H7 (cell line): ENCODE measurements around the gene TMEM219. TPM values are rescaled to one million over a fixed set of nuclear protein-coding genes. Genes with fewer than 3 reads are reported as not detected.
"Not testable (repeated sequence)": the region's sequence is repeated elsewhere in the genome, so short reads cannot be mapped to it uniquely, and the experiment has no call there.

Experiments used
- DNase-seq: peaks from one replicate; pipeline ENCODE4 v3.0.0; 2012
- H3K27me3 ChIP-seq: 2 replicates; pipeline ENCODE4 v1.6.0; 2011; ENCODE audit warnings: mild to moderate bottlenecking, low read length; ENCODE audit not compliant: control insufficient read depth, insufficient read depth
- H3K36me3 ChIP-seq: replicated peaks from 2 replicates; pipeline ENCODE4 v1.5.1; 2011; ENCODE audit warnings: low read length; ENCODE audit not compliant: control insufficient read depth, insufficient read depth
- H3K4me3 ChIP-seq: 2 replicates; pipeline ENCODE4 v1.5.1; 2011; ENCODE audit warnings: low read depth, mild to moderate bottlenecking, control low read depth, low read length, moderate library complexity; ENCODE audit not compliant: insufficient read depth
- total RNA-seq: library from RNA; depleted of rRNA; stranded (reverse); fragments of >200 nt; shearing (Covaris generic); gene quantifications from 2 replicates; pipeline ENCODE4 v1.2.3, GENCODE V29; 2014

The TMEM219 gene
- total RNA-seq, 1 experiment from 2014 or later, result 97.6 TPM

- Histone ChIP-seq H3K27me3 (peaks cover 13% of the 10 kb centered on the region), H3K36me3 (peaks cover 2% of the 10 kb centered on the region), H3K4me3 (no peak overlapping the region)
- peak; percentile 94 for DNase-seq
Measured at GRCh38 chr16:30005341-30006094, 43.6 kb downstream of the TMEM219 start.

- peak; percentile 62 for DNase-seq
- Histone ChIP-seq H3K36me3 (peaks cover 2% of the 10 kb centered on the region), H3K27me3 (peaks cover 18% of the 10 kb centered on the region), H3K4me3 (no peak overlapping the region)
Measured at GRCh38 chr16:30006095-30006473, 44.2 kb downstream of the TMEM219 start.

- H3K36me3 ChIP-seq, result peaks cover 2% of the 10 kb centered on the region
- no peak overlapping the region for H3K4me3 ChIP-seq
- H3K27me3 ChIP-seq, result peaks cover 24% of the 10 kb centered on the region
- DNase-seq, result no peak
Measured at GRCh38 chr16:30006659-30007377, 44.9 kb downstream of the TMEM219 start.

GRCh38 chr16:30007378-30007895 is 45.6 kb downstream of the TMEM219 start:
- DNase-seq, result no peak
- peaks cover 31% of the 10 kb centered on the region for H3K27me3 ChIP-seq
- no peak overlapping the region for H3K4me3 ChIP-seq
- peaks cover 2% of the 10 kb centered on the region for H3K36me3 ChIP-seq

- Histone ChIP-seq H3K36me3 (no peaks in the 10 kb centered on the region), H3K27me3 (peaks cover 34% of the 10 kb centered on the region), H3K4me3 (no peak overlapping the region)
- peak; percentile 79 for DNase-seq
Measured at GRCh38 chr16:30009085-30009862, 47.4 kb downstream of the TMEM219 start.

- Histone ChIP-seq H3K36me3 (no peaks in the 10 kb centered on the region), H3K27me3 (peaks cover 34% of the 10 kb centered on the region), H3K4me3 (peak overlapping the region; percentile 83)
- peak; percentile 83 for DNase-seq
Measured at GRCh38 chr16:30009990-30010843, 48.3 kb downstream of the TMEM219 start.

- Histone ChIP-seq H3K36me3 (no peaks in the 10 kb centered on the region), H3K4me3 (peak within 1 kb of the TSS; percentile 83), H3K27me3 (peaks cover 34% of the 10 kb centered on the region)
- peak; percentile 97 for DNase-seq
Measured at GRCh38 chr16:30010844-30011713, 49.2 kb downstream of the TMEM219 start, which contains the start of gene DOC2A. Gene DOC2A, minus strand, starts transcription at chr16:30011027. Its CDS starts 805 bp downstream, at chr16:30010222.

- Histone ChIP-seq H3K27me3 (peaks cover 34% of the 10 kb centered on the region), H3K36me3 (no peaks in the 10 kb centered on the region), H3K4me3 (peak overlapping the region; percentile 83)
- DNase-seq, result peak; percentile 75
Measured at GRCh38 chr16:30011714-30012504, 50.0 kb downstream of the TMEM219 start.

GRCh38 chr16:30012598-30012997 is 50.7 kb downstream of the TMEM219 start:
- H3K4me3 ChIP-seq, H3K36me3 ChIP-seq: not testable (repeated sequence)
- peak; percentile 9 for DNase-seq
- peaks cover 34% of the 10 kb centered on the region for H3K27me3 ChIP-seq

GRCh38 chr16:30015450-30015849 is 53.6 kb downstream of the TMEM219 start:
- DNase-seq, H3K36me3 ChIP-seq, H3K4me3 ChIP-seq: not testable (repeated sequence)
- H3K27me3 ChIP-seq, result peaks cover 21% of the 10 kb centered on the region

GRCh38 chr16:30016555-30017276 is 54.8 kb downstream of the TMEM219 start:
- Histone ChIP-seq H3K4me3 (no peak overlapping the region), H3K36me3 (no peaks in the 10 kb centered on the region), H3K27me3 (peaks cover 11% of the 10 kb centered on the region)
- no peak for DNase-seq

- H3K27me3 ChIP-seq, result peaks cover 5% of the 10 kb centered on the region
- no peaks in the 10 kb centered on the region for H3K36me3 ChIP-seq
- DNase-seq, result no peak
- no peak overlapping the region for H3K4me3 ChIP-seq
Measured at GRCh38 chr16:30017277-30017656, 55.4 kb downstream of the TMEM219 start.
